T-helper 1 cell treated with Interleukin-12 subunit alpha and Interleukin-12 subunit beta and Interleukin-4 antibody, amounts not matched to agents 30 ng/mL and 1 ng/mL, for 36 hours (primary cell): Measurements from ENCODE around the gene LVRN. TPM values are rescaled to one million over a fixed set of nuclear protein-coding genes. Genes with fewer than 3 reads are reported as not detected.
"Not testable (repeated sequence)": the region's sequence is repeated elsewhere in the genome, so short reads cannot be mapped to it uniquely, and the experiment has no call there.

ENCODE experiments used
- intact Hi-C: fragments of 100-400 bp; cut with micrococcal nuclease; formaldehyde crosslinking; loops from one replicate; pipeline ENCODE4 v1.15.1; 2024
- total RNA-seq: library from RNA; stranded (reverse); gene quantifications from 2 replicates; pipeline ENCODE4 v1.2.3, GENCODE V29; 2022

LVRN gene, protein sequence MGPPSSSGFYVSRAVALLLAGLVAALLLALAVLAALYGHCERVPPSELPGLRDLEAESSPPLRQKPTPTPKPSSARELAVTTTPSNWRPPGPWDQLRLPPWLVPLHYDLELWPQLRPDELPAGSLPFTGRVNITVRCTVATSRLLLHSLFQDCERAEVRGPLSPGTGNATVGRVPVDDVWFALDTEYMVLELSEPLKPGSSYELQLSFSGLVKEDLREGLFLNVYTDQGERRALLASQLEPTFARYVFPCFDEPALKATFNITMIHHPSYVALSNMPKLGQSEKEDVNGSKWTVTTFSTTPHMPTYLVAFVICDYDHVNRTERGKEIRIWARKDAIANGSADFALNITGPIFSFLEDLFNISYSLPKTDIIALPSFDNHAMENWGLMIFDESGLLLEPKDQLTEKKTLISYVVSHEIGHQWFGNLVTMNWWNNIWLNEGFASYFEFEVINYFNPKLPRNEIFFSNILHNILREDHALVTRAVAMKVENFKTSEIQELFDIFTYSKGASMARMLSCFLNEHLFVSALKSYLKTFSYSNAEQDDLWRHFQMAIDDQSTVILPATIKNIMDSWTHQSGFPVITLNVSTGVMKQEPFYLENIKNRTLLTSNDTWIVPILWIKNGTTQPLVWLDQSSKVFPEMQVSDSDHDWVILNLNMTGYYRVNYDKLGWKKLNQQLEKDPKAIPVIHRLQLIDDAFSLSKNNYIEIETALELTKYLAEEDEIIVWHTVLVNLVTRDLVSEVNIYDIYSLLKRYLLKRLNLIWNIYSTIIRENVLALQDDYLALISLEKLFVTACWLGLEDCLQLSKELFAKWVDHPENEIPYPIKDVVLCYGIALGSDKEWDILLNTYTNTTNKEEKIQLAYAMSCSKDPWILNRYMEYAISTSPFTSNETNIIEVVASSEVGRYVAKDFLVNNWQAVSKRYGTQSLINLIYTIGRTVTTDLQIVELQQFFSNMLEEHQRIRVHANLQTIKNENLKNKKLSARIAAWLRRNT
- total RNA-seq, result 0.07 TPM in 1 of 2 replicates, not detected in the other

DNA sequence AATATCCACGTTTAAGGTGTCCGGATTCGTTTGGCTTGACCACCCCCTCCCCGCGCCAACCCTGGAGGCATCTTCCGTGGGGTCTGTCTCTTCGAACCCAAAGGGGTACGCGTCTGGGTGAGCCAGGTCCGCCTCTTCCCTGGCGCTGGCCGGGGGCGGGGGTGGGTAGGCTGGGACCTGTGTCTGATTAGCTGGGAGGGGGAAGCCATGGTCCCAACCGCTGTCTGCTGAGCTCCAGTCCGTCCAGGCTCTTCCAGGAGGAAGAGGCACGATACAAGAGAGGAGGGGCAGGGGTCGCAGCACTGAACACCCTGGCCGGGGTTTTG, at the start of gene LVRN:
Gene LVRN, plus strand, starts transcription at position 237 of the 326 bp plus-strand sequence. CDS start 143 bp downstream, outside the sequence.
- intact Hi-C loops, result loop anchor here (10.0 kb wide), 1 partner anchor 613 kb away; the partner anchor contains the start of gene SEMA6A

DNA sequence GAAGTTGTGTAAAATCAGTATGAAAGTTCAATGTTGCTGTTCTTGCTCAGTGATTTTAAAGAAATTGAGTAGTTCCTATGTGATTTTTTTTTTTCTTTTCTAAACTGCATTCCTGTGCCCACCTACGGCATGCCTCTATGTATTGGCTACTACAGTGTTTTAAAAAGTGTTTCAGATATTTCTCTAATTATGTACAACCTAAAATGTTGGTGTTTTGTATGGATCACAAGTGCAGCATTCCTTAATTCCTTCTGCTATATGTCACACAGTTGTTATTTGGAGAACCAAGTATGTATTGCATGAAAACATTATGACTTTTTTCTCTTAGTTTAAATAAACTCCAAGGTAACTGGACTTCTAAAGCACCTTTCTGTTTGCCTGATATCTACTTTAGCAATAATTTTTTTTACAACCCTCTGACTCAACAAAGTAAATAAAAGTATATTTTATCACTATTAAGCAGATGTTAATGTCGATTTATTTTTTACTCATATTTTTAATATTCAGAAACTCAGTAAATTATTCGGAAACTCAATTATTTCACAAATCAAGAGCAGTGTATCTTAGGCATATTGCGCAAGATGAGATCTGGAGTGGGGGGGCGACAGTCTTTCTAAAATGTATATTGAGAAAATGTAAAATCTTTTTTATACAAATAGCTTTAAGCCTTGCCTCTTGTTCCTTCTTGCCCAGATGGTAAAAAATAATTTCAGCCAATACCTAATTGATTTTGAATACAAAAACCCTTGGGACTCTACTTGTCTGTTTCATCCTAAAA, 48.5 kb upstream of the LVRN start:
- intact Hi-C loops, result not testable (repeated sequence)

DNA sequence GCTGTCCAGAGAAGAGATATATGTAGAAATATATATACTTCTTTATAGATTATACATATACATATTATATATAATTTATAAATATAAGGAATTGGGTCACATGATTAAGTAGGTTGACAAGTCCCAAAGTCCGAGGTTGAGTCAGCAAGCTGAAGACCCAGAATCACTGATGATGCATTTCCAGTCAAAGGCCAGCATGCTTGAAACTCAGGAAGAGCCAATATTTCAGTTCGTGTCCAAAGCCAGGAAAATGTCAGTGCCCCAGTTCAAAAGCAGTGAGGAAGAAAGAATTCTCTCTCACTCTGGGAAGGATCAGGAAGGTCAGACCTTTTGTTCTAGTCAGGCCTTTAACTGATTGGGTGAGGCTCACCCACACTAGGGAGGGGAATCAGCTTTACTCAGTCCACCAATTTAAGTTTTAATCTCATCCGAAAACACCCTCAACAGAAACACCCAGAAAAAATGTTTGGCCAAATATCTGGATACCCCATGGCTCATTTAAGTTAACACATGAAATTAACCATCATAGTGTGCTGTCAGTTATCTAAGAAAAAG, 42.0 kb upstream of the LVRN start:
- intact Hi-C loops, result no loop called here

DNA sequence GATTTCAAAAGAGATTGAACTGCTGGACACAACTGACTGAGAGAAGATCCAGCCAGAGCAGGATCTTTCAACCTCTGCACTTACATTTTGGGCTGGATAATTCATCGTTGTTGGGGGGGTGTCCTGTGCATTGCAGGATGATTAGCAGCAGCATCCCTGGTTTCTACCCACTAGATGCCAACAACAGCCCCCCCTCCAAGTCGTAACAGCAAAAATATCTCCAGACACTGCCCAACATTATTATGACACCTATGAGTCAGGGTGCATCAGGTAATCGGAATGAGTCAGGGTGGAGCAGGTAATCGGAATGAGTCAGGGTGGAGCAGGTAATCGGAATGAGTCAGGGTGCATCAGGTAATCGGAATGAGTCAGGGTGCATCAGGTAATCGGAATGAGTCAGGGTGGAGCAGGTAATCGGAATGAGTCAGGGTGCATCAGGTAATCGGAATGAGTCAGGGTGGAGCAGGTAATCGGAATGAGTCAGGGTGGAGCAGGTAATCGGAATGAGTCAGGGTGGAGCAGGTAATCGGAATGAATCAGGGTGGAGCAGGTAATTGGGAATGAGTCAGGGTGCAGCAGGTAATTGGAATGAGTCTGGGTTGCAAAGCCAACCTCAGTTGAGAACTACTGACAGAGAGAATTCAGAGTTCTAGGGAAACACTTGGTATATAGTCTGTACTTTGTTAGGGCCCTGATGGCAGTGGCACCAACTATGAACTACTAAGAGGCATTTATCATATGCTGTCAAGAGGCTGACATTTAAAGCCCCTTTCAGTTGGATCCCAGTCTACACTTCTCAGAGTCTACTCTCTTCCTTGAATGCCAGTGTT, 33.5 kb upstream of the LVRN start:
- intact Hi-C loops, result not testable (repeated sequence)

DNA sequence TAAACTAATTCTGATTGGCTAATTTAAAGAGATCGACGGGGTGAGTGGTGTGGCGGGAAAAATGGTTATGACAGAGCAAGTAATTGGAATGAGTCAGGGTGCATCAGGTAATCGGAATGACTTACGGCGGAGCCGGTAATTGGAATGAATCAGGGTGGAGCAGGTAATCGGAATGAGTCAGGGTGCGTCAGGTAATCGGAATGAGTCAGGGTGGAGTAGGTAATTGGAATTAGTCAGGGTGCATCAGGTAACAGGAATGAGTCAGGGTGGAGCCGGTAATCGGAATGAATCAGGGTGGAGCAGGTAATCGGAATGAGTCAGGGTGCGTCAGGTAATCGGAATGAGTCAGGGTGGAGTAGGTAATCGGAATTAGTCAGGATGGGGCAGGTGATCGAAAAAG, 32.1 kb upstream of the LVRN start:
- intact Hi-C loops, result not testable (repeated sequence)

DNA sequence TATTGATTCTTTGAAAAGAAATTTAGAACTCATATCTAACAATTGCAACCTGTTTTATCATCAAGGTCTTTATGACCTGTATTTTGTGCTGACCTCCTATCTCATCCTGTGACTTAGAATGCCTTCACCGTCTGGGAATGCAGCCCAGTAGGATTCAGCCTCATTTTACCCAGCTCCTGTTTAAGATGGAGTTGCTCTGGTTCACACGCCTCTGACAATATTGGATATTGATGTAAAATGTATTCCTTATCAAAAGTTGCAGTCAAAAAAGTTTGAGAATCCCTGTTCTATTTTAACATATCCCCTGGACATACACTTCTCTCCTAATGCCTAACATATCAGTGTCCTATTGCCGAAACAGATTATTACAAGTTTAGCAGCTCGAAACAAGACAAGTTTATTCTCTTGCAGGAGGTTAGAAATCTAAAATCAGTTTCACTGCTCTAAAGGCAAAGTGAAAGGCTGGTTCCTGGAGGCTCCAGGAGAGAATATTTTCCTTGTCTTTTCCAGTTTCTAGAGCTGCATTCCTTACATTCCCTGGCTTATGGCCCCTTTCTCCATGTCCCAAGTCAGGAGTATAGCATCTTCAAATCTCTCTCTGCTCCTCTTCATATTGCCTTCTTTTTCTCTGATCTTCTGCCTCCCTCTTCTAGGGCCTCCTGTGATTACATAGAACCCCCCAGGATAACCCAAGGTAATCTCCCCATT, 31.5 kb upstream of the LVRN start:
- intact Hi-C loops, result no loop called here

DNA sequence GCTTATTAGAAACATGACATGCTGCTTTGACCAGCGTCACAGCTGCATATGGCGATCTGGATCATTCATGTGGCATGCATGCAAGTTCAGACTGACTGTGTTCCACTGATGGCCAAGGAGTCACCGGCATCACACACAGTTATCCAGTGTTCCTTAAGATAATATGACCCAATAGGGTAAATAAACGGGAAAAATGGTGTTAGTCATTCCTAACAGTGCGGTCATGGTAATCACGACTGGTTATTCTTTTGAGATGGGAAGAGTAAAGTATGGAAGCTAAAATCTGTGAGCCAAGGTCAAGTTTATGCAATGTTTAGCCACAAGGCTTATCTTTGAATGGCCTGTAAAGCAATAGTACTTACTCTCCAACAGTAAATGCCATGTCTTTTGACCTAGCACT, 29.3 kb upstream of the LVRN start:
- intact Hi-C loops, result no loop called here

DNA sequence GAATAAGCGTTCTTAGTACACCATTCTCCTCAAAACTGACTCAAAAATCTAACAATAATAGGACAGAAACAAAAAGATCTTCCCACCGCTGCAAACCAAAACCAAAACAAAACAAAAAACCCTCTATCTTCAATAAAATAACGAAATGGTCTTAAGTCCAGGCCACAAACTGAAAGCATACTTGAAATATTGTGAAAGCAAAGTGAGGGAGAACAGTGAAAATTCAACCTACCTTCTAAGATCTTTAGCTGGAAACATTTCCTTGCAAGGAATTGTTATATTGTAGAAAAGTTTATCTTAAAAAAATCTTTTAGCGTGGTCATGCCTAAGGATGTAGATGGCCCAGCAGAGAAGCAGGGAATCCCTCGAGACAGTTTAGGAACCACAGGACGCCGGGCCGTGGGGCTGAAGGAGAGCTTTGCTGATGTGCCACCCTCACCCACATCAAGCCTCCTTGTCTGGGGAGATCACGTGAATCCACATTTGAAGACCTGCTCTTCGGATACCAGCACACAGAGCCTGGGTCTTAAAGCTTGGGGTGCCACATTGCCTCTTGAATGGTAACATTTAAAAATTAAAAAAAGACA, 27.8 kb upstream of the LVRN start:
- intact Hi-C loops, result no loop called here

DNA sequence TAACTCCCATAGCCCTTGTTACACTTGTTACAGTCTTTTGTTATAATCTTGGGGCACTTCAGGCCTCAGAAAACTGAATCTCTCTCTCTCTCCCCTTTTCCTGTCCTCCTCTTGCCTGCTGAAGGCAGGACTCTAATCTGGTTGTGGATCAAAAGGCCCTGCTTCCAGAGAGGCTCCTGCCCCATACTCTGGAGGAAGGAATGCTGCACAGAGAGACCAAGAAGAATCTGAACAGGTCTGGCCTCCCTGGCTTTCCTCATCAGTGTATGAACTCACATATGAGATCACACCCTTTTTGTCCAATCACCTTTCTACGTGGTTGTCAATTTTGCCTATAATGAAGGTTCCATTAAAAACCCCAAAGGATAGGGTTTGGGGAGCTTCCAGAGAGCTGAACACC, 26.2 kb upstream of the LVRN start:
- intact Hi-C loops, result no loop called here

DNA sequence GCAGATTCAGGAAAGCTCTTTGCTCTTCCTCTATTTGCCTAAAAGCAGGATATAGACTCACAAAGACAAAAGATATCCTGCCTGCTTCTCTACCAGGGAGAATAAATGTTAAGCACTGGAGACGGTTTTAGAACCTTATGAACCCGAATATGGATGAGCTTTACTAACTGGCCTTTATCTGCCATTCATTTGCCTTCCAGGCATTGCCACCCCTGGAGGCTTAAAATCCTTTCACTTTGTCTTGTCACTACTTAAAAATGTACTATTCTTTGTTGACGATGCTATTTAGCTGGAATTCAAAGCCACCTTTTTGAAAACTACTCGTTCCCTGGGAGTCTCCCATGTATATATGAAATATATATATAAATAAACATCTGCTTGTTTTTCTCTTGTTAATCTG, 23.2 kb upstream of the LVRN start:
- intact Hi-C loops, result no loop called here

DNA sequence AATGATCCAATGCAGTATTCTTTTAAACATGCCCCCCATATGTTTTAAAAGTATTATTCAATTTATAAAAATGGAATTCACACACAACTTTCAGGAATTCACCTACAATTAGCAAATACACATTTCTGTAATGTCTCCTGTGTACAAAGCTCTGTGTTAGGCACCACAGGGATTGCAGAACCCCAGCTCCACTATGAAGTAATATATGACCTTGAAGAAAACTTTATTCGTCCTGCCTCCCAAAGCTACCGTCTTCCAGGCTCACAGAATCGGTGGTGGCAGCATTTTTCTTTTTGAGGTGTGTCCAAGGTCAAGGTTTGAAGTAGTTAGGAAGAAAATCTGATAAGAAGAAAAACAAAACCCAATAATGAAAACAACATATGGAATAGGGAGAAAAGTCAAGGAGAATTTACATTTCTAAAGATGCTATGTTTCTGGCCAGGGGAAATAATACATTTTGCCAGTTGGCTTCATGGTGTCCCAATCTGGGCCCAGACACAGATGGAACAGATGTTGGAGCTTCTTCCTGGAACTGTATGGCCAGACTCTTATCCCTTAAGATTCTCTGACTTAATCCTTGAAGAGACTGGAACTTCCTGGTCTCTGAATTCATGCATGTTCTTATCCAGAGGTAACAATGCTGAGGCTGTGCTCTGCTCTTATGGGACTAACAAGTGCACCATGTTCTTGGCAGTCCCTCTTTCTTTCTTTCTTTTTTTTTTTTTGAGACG, 22.0 kb upstream of the LVRN start:
- intact Hi-C loops, result no loop called here

DNA sequence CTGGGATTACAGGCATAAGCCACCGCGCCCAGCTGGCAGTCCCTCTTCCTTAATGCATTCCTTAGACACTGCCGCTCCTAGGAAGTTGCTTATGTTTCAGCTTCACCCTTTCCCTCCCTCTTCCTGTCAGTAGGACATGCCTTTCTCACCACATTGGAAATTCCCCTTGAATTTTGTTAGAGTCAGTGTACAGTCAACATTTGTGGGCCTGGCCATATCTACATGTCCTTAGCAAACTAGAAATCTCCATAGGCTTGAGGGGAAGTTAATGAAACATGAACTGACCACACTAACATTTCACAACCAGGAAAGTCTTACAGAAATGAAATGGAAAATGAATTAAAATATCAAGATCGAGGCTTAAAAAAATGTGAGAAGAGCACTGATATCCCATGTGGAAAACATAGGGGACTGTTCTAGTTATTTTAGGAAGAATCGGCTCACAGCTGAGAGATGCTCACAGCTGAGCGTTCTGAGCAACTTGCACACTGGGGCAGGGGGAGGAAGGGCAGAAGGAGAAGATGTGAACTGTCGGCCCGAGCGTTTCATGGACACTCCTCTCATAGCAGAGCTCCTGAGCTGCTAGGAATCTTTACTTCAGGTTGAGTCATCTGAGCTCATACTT, 21.1 kb upstream of the LVRN start:
- intact Hi-C loops, result no loop called here

DNA sequence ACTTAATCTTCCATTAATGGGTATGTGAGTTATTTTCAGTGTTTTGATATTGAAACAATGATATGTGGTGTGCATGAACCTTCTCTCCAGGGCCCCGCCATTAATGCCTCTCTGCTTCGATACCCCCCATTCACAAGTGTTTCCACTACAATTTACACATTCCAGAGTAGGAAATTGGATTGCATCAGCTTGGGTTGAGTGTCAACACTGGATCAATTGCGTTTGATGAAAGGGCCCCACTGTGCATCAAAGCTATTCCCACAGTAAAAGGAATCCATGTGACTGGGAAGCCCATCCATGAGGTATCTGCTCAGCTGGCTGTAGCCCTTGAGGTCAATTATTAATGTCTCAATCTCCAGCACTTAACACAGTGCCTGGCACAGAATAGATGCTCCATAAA, 17.8 kb upstream of the LVRN start:
- intact Hi-C loops, result no loop called here

DNA sequence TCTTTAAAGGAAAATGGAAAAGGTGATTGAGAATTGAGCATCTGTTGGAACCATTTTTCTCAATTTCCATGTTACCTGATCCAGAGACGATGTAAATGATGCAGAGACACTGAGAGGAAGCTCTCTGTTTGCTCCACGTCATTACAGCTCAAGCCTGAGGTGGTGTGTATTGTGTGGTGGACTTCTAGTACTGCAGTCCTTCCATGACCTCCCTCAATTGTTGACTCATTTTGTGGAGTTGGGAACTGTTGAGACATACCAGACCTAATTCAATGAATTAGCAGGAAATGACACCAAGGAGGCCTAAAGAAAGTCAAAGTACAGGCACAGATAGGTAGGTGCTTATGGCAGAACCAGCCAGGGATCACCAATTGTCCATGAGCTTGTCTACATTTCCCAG, 15.6 kb upstream of the LVRN start:
- intact Hi-C loops, result no loop called here

DNA sequence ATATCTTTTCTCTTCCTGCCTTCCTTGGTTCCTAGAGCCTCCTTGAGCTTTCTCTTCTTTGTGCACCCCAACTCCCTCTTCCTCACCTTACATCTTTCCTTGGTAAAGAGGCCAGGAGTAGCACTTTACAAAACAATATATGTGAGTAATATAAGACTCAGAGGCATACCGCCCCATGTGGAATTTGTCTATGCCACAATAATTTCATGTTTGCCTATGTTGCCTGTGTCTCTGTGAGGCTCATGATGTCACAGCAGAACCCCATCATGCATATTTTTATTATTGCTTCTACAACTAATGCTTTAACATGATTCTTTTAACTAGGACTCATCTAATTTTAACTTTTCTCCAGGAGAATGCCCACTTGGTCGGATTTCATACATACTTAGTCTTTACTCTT, 15.0 kb upstream of the LVRN start:
- intact Hi-C loops, result no loop called here

DNA sequence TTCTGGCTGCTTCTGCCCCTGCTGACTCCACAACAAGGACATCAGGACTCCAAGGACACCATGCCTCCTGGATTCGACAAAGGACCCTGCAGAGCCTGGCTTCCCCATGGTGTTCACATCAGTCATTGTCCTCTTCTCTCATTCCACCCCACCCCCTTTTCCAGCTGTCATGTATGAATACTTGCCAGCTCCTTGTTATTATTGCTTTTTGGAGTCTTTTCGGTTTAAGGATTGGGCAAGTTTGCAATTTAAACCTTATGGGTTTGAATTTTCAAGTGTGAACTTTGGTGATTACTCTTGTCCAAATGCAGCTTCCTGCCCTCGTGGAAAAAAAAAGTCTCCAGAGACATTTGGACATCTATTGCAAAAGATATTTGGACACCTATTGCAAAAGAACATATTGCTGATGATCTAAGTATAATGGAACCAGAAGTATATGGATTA, 14.2 kb upstream of the LVRN start:
- intact Hi-C loops, result no loop called here

DNA sequence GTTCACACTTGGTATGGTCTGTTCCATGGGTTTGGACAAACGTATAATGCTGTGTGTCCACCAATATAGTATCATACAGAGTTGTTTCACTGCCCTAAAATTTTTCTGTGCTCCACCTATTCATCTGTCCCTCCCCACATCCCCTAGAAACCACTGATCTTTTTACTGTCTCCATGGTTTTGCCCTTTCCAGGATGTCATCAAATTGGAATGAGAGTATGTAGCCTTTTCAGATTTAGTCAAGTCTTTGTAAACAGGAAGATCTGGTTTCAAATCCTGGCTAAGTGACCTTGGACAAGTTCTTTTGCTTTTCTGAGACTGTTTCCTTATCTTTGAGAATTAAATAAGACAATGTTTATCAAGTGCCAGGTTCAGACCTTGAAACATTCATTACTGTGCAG, 13.2 kb upstream of the LVRN start:
- intact Hi-C loops, result no loop called here

DNA sequence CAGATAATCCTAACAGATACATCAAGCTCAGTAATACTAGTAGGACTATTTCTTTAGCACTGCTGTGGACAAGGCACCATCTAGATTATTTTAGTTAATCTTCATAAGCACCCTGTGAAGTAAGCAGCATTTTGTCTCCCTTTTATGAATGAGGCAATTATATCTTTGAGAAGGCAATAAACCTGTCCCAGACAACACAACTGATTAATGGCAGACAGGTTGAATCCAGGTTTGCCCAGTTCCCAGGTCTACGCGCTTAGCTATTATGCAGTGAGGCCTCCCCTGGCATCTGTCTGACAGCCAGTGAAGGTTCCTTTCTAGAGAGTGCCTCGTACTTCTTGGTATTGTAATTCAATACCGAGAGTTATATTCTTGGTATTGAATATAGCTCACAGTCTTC, 9.7 kb upstream of the LVRN start:
- intact Hi-C loops, result loop anchor here (1.0 kb wide), 1 partner anchor 17 kb away; no protein-coding TSS in a partner anchor
